HG02623 (cell line): Measurements from ENCODE around the gene MPPE1.

Source experiments
- ATAC-seq: cut with Tn5 transposase; IDR thresholded peaks from one replicate; pipeline ENCODE4 v1.9.1; 2021; ENCODE audit warnings: moderate library complexity; ENCODE audit not compliant: unreplicated experiment

MPPE1 gene

DNA sequence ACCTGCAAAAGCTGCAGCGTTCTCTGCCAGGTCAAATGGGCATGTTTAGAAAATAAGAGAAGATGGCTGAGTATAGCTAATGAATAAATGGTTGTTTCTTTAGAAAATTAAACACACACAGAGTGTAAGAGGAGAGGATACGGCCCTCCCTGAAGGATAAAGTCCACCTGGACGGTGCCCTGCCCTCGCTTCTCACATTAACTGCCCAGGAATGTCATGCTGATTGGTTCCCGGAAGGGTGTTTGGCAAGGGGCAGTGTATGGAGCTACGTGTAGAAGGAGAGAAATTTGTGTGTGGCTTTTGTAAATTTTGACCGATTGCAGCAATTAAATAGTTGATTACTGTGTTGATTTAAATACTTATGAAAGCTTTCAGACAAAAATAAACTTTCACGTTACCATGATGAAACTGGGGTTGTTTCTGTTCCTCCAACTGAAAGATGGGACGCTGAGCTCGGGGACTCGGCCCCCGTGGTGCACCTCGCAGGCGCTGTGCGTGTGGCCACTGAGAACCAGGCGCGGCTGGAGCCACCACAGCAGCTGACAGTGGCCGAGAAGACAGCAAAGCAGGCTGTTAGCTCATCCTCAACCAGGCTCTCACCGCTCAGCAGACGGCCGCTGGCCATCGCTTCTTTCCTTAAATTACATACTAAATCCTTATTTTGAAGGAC lies 22.7 kb downstream of the MPPE1 start:
- ATAC-seq, result no peak

DNA sequence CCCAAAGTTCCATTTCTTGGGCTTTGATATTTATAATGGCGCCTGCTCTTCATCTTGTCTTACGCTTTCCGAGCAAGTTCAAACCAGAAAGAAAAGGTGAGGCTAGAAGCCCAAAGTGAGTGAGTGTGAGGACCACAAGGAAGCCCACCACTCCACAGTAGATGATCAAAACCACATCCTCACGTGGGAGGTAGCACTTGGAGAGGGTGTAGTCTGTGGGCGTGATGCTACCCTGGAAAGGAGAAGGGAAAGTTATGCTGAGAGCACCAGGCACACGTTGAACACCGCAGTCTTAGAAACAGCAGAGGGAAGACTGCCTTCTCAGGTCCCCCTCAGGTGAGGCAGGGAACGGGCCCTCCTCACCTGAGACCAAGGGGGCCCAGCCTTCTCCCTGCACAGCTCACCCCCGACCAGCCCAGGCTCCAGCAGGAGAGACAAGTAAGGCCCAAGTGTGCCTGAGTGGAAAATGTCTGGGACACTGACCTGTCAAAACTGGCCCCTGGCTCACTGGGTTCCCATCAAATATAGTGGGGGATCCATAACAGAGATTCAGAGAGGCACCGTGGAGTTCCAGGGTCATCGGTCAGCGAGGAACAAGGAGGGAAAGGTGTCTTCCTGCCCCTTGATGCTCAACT lies 23.6 kb downstream of the MPPE1 start:
- ATAC-seq, result no peak

- ATAC-seq, result peak; percentile 71
Measured at GRCh38 chr18:11883153-11883552, 25.0 kb downstream of the MPPE1 start.

GRCh38 chr18:11882636-11883035 lies 25.5 kb downstream of the MPPE1 start:
- no peak for ATAC-seq

GRCh38 chr18:11880586-11881304 lies 27.4 kb downstream of the MPPE1 start:
- no peak for ATAC-seq

- no peak for ATAC-seq
Measured at GRCh38 chr18:11877497-11878135, 30.5 kb downstream of the MPPE1 start.

- no peak for ATAC-seq
Measured at GRCh38 chr18:11874676-11875075, 33.4 kb downstream of the MPPE1 start.

GRCh38 chr18:11873670-11874340 lies 34.3 kb downstream of the MPPE1 start:
- no peak for ATAC-seq

DNA sequence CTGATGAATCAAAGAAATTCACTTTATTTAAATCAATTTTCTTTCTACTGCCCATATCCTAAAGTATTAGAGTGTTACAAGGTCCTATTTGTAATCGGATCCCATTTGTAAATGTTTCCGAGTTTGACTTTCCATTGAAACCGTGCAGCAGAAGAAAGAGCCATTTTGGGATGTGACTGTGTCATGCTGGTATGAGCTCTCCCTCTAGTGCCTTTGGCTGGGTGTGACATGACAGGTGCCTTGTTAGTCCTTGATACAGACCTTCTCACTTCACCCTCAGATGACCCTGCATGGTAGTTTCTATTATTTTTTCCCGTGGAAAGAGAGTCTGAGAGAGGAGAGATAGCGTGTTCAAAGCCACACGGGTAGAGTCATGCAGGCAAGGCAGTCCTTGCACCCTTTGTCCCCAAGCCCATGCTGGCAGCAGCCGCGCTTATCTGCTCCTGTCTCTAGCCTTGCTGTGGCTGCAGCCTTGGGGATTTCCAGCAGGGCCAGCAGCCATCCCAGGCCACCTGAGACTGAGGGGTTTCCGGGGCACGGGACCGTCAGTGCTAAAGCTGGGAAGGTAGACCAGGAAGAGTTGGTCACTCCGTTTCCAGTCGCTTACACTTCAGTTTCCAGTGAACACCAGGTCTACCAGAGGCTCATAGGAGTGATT lies 35.5 kb downstream of the MPPE1 start:
- ATAC-seq, result no peak

DNA sequence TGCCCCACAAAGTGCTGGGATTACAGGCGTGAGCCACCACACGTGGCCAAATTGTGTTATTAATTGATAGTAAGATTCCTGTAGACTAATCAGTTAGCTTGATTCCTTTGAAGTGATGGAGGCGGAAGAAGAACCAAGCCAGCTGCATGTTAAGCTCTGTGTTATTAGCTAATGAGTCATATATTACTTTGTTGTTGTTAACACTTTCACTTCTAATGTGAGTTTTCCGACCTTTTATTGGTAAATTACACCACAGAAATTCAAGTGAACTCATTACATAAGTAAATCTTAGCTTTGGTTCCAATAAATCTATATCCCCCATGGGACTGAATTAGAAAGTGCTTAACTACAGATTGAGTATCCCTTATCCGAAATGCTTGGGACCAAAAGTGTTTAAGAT lies 36.6 kb downstream of the MPPE1 start:
- no peak for ATAC-seq

DNA sequence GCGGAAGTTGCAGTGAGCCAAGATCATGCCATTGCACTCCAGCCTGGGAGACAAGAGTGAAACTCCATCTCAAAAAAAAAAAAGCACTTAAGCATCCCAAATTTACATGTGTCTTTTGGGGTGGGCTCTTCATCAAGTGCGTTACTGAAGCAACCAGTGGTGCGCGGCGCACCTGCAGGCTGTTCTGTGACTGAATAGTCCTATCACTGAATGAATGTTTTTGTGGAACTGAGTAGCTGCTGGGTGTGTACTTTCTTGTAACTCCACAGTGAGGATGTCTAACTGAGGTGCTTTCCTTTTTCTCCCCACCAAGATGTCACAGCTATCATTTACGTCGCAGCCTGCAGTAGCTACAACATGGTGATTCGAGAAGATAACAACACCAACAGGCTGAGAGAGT lies 39.9 kb downstream of the MPPE1 start:
- no peak for ATAC-seq

DNA sequence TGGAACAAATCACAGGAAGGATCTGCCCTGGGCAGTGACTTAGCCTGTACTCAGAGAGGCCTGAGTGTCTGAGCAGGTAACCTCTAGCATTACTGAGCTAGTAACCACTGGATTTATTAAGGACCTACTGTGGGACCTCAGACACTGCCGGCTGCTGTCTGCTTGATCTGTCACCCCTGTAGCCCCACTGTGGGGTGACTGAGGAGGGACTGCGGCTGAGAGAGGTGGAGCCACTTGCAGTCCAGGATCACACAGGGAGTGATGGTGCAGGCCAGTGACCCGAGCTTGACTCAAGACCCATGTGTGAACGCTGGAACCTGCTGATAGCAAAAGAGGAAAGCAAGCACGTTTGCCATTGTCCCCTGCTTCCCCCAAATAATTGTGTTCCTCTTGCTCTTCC lies 41.4 kb downstream of the MPPE1 start:
- no peak for ATAC-seq

- no peak for ATAC-seq
Measured at GRCh38 chr18:11866329-11866728, 41.8 kb downstream of the MPPE1 start.

- no peak for ATAC-seq
Measured at GRCh38 chr18:11865071-11865470, 43.0 kb downstream of the MPPE1 start.

GRCh38 chr18:11864471-11864870 lies 43.6 kb downstream of the MPPE1 start:
- no peak for ATAC-seq

DNA sequence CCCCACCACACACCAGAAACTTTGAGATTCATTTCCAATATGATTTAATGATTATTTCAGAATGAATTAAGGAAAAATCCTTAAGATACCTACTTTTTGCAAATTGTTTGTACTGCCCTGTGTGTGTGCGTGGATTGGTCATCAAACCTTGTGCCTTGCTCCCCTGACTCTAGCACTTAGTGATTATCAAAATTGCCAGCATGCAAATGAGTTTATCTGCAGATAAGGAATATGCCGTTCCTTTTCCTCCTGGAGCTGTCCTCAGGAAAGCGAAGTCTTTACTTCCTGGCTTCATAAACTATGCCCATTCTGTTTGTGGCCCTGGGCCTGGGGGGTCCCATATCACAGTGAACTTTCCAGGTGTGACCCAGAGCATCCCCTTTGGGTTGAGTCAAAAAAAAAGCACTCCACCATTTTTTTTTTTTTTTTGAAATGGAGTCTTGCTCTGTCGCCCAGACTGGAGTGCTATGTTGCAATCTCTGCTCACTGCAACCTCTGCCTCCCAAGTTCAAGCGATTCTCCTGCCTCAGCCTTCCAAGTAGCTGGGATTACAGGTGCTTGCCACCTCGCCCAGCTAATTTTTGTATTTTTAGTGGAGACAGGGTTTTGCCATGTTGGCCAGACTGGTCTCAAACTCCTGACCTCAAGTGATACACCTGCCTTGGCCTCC lies 45.5 kb downstream of the MPPE1 start:
- ATAC-seq, result no peak

DNA sequence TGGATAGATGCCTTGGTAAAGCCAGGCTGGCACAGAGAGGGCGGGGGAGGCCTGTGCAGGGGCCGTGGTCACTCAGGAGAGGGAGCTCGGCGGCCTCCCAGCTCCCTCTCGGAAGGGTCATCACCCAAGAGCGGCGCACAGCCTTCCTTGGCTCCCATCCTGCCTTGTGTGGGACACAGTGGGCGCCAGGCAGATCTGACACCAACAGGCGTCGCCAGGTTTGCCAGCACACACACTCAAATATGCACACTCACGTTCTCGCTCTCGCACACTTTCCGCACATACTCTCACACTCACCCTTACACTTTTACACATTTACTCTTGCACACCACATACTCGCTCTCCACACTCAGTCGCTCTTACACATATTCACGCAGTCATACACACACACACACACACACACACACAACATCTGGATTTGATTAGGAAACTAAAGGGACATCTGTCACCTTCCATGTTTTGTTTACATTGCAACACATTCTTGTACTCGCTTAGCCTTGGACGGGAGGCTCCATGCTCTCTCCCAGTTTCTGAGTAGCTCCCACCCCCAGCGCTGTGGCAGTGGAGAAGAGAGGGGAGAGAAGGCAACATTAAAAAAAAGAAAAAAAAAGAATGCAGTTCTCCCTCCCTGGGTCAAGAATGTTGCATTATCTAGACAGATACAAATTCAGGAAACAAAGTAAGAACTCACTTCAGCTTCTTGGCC lies 46.4 kb downstream of the MPPE1 start:
- no peak for ATAC-seq

DNA sequence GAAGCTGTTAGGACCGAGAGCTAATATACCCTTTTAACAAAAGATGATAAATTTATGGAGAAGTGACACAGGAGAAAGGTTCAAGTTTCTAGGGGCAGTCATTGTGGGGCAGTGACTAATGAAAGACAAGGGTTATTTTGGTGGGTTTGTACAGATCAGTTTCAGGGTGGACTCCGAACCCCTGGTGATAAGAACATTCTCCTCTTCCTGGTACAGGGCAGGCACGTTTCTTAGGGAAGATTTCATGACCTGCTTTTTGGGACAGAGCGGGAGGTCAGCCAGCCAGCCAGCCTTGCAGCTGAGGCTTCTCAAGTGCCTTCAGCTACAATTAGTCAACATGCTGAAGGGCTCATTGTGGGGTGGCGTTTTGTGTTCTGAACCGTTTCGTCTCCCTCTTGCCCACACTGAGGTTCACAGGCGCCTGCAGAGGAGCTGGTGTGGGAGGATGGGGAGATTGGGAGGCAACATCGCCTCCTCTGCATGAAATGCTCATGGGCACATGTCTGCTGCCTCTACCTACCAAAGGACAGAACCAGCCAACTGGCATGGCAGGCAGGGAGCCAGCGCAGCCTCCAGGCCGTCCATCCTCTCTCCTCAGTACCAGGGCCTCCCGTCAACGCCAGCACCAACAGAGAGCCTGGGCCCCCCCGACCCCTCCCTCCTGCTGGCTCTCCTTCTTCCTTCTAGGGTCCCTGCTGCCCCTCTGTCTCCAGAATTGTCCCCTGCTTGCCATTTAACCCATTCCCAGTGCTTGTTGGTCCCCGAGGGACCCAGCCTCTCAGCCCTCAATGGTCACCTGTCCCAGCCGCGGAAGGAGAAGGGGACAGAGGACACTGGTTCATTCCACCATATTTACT lies 47.3 kb downstream of the MPPE1 start:
- no peak for ATAC-seq
